ENCODE measurements around the gene ADK. TPM values are rescaled to one million over a fixed set of nuclear protein-coding genes. Genes with fewer than 3 reads are reported as not detected.

Gene ADK
- total RNA-seq, 1 experiment from 2014 or later, result 26.8 TPM

DNA sequence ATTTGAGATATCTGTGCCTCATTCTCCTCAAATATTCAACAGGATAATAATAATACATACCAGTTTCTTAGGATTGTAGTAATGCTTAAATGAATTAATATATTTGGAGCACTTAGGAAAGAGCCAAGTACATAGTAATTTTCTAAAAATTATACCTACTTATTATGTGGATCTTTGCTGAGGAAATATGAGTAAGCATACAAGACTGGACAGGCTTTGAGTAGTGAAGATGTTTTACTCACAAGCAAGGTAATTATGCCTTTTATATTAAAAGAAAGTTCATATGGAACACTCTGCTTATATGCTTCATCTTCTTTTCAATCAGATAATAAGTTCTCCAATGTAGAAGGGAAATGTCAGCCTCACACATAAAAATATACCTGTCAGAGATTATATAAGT, 337.9 kb downstream of the ADK start:
- Histone ChIP-seq H3K9ac (ENCODE audit: extremely low read depth, insufficient read length, low read length) (no peak overlapping the region), H3K56ac (ENCODE audit: insufficient read length, low read depth, low read length) (no peak overlapping the region), H4K5ac (ENCODE audit: insufficient read length, low read depth, low read length) (no peak overlapping the region), H2BK120ac (ENCODE audit: low read depth, low read length, poor library complexity, severe bottlenecking) (no peak overlapping the region), H3T11ph (ENCODE audit: low read length) (no peak overlapping the region), H2BK12ac (ENCODE audit: insufficient read length, low read depth, low read length) (no peak overlapping the region), H4K91ac (ENCODE audit: insufficient read length, low read depth, low read length) (no peak overlapping the region), H4K8ac (replicated peaks; ENCODE audit: insufficient read length, low read depth, low read length) (no peak overlapping the region), H3K9me3 (ENCODE audit: control insufficient read depth, low read depth, low read length) (no peaks in the 10 kb centered on the region), H2BK5ac (ENCODE audit: insufficient read length, low read length) (no peak overlapping the region), H3K27ac (ENCODE audit: insufficient read length, low read depth, low read length) (no peak overlapping the region), H3K14ac (ENCODE audit: insufficient read depth, low read length) (no peak overlapping the region), H2BK20ac (ENCODE audit: low read depth, low read length, poor library complexity, severe bottlenecking) (no peak overlapping the region), H2AK5ac (ENCODE audit: insufficient read length, low read length) (no peak overlapping the region), H3K79me1 (ENCODE audit: insufficient read depth, low read depth, low read length, poor library complexity, severe bottlenecking) (no peaks in the 10 kb centered on the region), H2AFZ (ENCODE audit: low read length) (no peak overlapping the region), H2BK15ac (ENCODE audit: low read depth, low read length) (no peak overlapping the region), H3K23ac (ENCODE audit: insufficient read length, low read depth, low read length) (no peak overlapping the region), H4K20me1 (ENCODE audit: control insufficient read depth, insufficient read depth, insufficient read length) (no peaks in the 10 kb centered on the region), H3K4me2 (ENCODE audit: insufficient read depth, insufficient read length, low read length) (no peak overlapping the region), H3K18ac (ENCODE audit: insufficient read length, low read depth, low read length) (no peak overlapping the region), H3K23me2 (ENCODE audit: insufficient read length, low read depth, low read length, poor library complexity, severe bottlenecking) (no peaks in the 10 kb centered on the region), H3K4ac (ENCODE audit: low read depth, low read length) (no peak overlapping the region), H3K27me3 (ENCODE audit: insufficient read depth, low read length) (no peaks in the 10 kb centered on the region), H3K79me2 (ENCODE audit: insufficient read depth, low read length) (no peaks in the 10 kb centered on the region), H3K4me1 (ENCODE audit: insufficient read depth, low read length) (no peaks in the 10 kb centered on the region)
- Mint-ChIP-seq H3K36me3 (ENCODE audit: insufficient read depth in 1 of 3, low read depth in 3 of 3) (peaks cover 0 to 2% (median 0%) of the 10 kb centered on the region in 3 experiments; a peak in 1 of 7 replicates), H3K27me3 (ENCODE audit: low read depth) (no peaks in the 10 kb centered on the region), H3K9me3 (peaks cover 0 to under 1% of the 10 kb centered on the region in 2 experiments; a peak in 1 of 5 replicates), H3K27ac (no peak overlapping the region), H3K4me1 (0 out of 4 replicates have a peak, but pooled peaks cover 0 to 2% of the 10 kb centered on the region in 2 experiments), H3K4me3 (no peak overlapping the region)
- DNase-seq, result no peak
- no peak for TF ChIP-seq CTCF (conservative IDR thresholded peaks at IDR 0.05)
